ENCODE measurements around the gene COX4I1.

- TF ChIP-seq EZH2 (IDR thresholded peaks at IDR 0.05), result no peak
- no peak for TF ChIP-seq POLR2AphosphoS5 (IDR thresholded peaks at IDR 0.05; ENCODE audit: borderline replicate concordance, low read depth, low read length)
- no peak for TF ChIP-seq FOXP2 (optimal IDR thresholded peaks at IDR 0.05; ENCODE audit: control extremely low read depth, extremely low read length, insufficient read depth)
Observed at GRCh38 chr16:85762970-85763369, 36.5 kb upstream of the COX4I1 start.

Data from SK-N-MC (cell line).